ENCODE data around the gene OPCML. TPM values are rescaled to one million over a fixed set of nuclear protein-coding genes. Genes with fewer than 3 reads are reported as not detected.

Gene OPCML
- total RNA-seq, 1 experiment from 2014 or later: not detected

- in situ Hi-C loops (cut with HindIII; ENCODE audit: low pct_unique_long_range_greater_than_20kb, low sequenced_read_pairs): no loop called here
- no peak for DNase-seq (ENCODE audit: low read depth, low spot score)
Observed at GRCh38 chr11:133547808-133548494, 15.7 kb upstream of the OPCML start.

- in situ Hi-C loops (cut with HindIII; ENCODE audit: low pct_unique_long_range_greater_than_20kb, low sequenced_read_pairs): no loop called here
- DNase-seq (ENCODE audit: low read depth, low spot score): no peak
Observed at GRCh38 chr11:133545199-133545803, 13.0 kb upstream of the OPCML start.

GRCh38 chr11:133541720-133542095 is 9.4 kb upstream of the OPCML start:
- no peak for DNase-seq (ENCODE audit: low read depth, low spot score)
- in situ Hi-C loops (cut with HindIII; ENCODE audit: low pct_unique_long_range_greater_than_20kb, low sequenced_read_pairs): no loop called here

- in situ Hi-C loops (cut with HindIII; ENCODE audit: low pct_unique_long_range_greater_than_20kb, low sequenced_read_pairs): no loop called here
- DNase-seq (ENCODE audit: low read depth, low spot score): peak; percentile 29
Observed at GRCh38 chr11:133541021-133541719, 8.9 kb upstream of the OPCML start.

- in situ Hi-C loops (cut with HindIII; ENCODE audit: low pct_unique_long_range_greater_than_20kb, low sequenced_read_pairs): no loop called here
- no peak for DNase-seq (ENCODE audit: low read depth, low spot score)
Observed at GRCh38 chr11:133536198-133536597, 3.9 kb upstream of the OPCML start.

- DNase-seq (ENCODE audit: low read depth, low spot score): no peak
- in situ Hi-C loops (cut with HindIII; ENCODE audit: low pct_unique_long_range_greater_than_20kb, low sequenced_read_pairs): no loop called here
Observed at GRCh38 chr11:133533205-133533604, 904 bp upstream of the OPCML start.

- in situ Hi-C loops (cut with HindIII; ENCODE audit: low pct_unique_long_range_greater_than_20kb, low sequenced_read_pairs): no loop called here
- no peak for DNase-seq (ENCODE audit: low read depth, low spot score)
Observed at GRCh38 chr11:133531458-133531857, 843 bp downstream of the OPCML start.

GRCh38 chr11:133530501-133530835 is 1.8 kb downstream of the OPCML start:
- DNase-seq (ENCODE audit: low read depth, low spot score): no peak
- in situ Hi-C loops (cut with HindIII; ENCODE audit: low pct_unique_long_range_greater_than_20kb, low sequenced_read_pairs): no loop called here

GRCh38 chr11:133529807-133530500 is 2.3 kb downstream of the OPCML start:
- in situ Hi-C loops (cut with HindIII; ENCODE audit: low pct_unique_long_range_greater_than_20kb, low sequenced_read_pairs): no loop called here
- no peak for DNase-seq (ENCODE audit: low read depth, low spot score)

- in situ Hi-C loops (cut with HindIII; ENCODE audit: low pct_unique_long_range_greater_than_20kb, low sequenced_read_pairs): no loop called here
- no peak for DNase-seq (ENCODE audit: low read depth, low spot score)
Observed at GRCh38 chr11:133526790-133527189, 5.5 kb downstream of the OPCML start.

- no peak for DNase-seq (ENCODE audit: low read depth, low spot score)
- in situ Hi-C loops (cut with HindIII; ENCODE audit: low pct_unique_long_range_greater_than_20kb, low sequenced_read_pairs): no loop called here
Observed at GRCh38 chr11:133525976-133526375, 6.3 kb downstream of the OPCML start.

- no peak for DNase-seq (ENCODE audit: low read depth, low spot score)
- in situ Hi-C loops (cut with HindIII; ENCODE audit: low pct_unique_long_range_greater_than_20kb, low sequenced_read_pairs): no loop called here
Observed at GRCh38 chr11:133524488-133524887, 7.8 kb downstream of the OPCML start.

- DNase-seq (ENCODE audit: low read depth, low spot score): no peak
- in situ Hi-C loops (cut with HindIII; ENCODE audit: low pct_unique_long_range_greater_than_20kb, low sequenced_read_pairs): no loop called here
Observed at GRCh38 chr11:133522344-133522743, 10.0 kb downstream of the OPCML start.

- in situ Hi-C loops (cut with HindIII; ENCODE audit: low pct_unique_long_range_greater_than_20kb, low sequenced_read_pairs): no loop called here
- DNase-seq (ENCODE audit: low read depth, low spot score): no peak
Observed at GRCh38 chr11:133521502-133521901, 10.8 kb downstream of the OPCML start.

GRCh38 chr11:133520707-133521106 is 11.6 kb downstream of the OPCML start:
- DNase-seq (ENCODE audit: low read depth, low spot score): no peak
- in situ Hi-C loops (cut with HindIII; ENCODE audit: low pct_unique_long_range_greater_than_20kb, low sequenced_read_pairs): no loop called here

GRCh38 chr11:133519560-133519959 is 12.7 kb downstream of the OPCML start:
- no peak for DNase-seq (ENCODE audit: low read depth, low spot score)

GRCh38 chr11:133518702-133519264 is 13.5 kb downstream of the OPCML start:
- no peak for DNase-seq (ENCODE audit: low read depth, low spot score)
- in situ Hi-C loops (cut with HindIII; ENCODE audit: low pct_unique_long_range_greater_than_20kb, low sequenced_read_pairs): no loop called here

More at GRCh38 chr11:133519560-133519959, 12.7 kb downstream of the OPCML start:
- in situ Hi-C loops (cut with HindIII; ENCODE audit: low pct_unique_long_range_greater_than_20kb, low sequenced_read_pairs): no loop called here

GRCh38 chr11:133516845-133517244 is 15.5 kb downstream of the OPCML start:
- no peak for DNase-seq (ENCODE audit: low read depth, low spot score)
- in situ Hi-C loops (cut with HindIII; ENCODE audit: low pct_unique_long_range_greater_than_20kb, low sequenced_read_pairs): no loop called here
